Stimulated activated CD4-positive, alpha-beta T cell treated with anti-CD3 and anti-CD28 coated beads, TNF-alpha, amount 100 ng/mL, for 1 hour (primary cell): Measurements from ENCODE around the gene RHBDD2.
A peak's percentile ranks its signal among the peaks of the same experiment; 100 is the strongest.
"Not testable (repeated sequence)": the region's sequence is repeated elsewhere in the genome, so short reads cannot be mapped to it uniquely, and the experiment has no call there.

Experiments
- DNase-seq, 3 donors: peaks; one replicate each; pipeline ENCODE4 v3.0.0-alpha.2; 2020; ENCODE audit warnings: low read depth in 3 of 3, low spot score in 1 of 3

Gene RHBDD2

DNA sequence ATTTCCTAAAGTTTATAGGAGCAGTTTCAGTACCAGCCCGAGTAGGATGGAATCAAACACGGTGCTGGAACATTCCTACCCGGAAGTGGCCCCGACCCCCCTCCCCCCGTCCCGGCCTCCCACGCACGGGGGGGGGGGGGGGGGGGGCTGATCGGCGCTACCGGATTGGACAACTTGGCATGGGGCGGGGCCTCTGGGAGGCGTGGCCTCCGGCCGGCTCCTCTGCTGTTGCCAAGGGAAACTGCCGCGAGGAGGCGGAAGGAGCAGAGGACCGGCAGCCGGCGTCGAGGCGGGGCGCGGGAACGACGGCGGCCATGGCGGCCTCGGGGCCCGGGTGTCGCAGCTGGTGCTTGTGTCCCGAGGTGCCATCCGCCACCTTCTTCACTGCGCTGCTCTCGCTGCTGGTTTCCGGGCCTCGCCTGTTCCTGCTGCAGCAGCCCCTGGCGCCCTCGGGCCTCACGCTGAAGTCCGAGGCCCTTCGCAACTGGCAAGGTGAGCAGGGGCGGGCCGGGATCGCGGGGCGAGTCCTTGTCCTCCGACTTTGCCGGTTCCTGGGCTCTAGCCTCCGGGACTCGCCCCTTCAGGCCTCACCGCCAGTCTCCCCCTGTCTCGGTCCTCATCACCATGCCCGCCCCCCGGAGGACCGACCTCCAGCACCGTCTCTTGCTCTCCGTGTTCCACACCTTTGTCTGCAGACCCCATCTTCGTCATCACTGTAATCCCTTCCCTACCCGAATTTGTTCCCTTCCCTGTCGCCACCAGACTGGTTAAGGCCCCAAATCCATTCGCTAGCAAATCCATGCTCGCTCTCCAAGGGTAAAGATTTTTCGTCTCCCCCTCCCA is at the start of gene RHBDD2:
TSS of gene RHBDD2 (plus strand) at position 266 of the 843 bp plus-strand sequence. CDS start at position 315, 49 bp downstream.
- peak; percentile 93 to 97 (median 96) for DNase-seq

DNA sequence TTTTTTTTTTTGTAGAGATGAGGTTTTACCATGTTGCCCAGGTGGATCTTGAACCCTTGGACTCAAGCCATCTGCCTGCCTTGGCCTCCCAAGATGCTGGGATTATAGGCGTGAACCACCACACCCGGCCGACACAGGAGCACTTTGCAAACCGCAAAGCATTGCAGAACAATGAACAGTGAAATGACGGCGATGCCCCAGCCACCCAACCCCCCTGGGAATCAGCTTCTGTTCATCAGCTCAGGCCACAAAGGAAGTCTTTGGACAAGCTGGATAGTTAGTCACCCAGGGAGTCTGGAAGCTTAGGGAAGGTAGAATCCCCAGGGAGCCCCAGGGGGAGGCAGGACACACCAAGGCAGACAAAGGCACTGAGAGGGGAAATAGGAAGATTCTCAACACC is 49.2 kb upstream of the RHBDD2 start:
- DNase-seq = not testable (repeated sequence)

DNA sequence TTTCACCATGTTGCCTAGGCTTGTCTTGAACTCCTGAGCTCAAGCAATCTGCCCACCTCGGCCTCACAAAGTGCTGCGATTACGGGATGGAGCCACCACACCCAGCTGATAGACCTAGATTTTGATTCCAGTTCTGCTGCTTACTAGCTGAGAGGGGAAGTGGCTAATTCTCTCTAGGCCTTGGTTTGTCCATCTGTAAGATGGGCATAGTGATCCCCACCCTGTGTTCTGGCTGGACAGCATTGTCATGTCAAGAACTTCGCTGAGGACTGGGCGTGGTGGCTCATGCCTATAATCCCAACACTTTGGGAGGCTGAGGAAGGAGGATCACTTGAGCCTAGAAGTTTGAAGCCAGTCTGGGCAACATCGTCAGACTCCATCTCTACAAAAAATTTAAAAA is 47.9 kb upstream of the RHBDD2 start:
- no peak for DNase-seq

DNA sequence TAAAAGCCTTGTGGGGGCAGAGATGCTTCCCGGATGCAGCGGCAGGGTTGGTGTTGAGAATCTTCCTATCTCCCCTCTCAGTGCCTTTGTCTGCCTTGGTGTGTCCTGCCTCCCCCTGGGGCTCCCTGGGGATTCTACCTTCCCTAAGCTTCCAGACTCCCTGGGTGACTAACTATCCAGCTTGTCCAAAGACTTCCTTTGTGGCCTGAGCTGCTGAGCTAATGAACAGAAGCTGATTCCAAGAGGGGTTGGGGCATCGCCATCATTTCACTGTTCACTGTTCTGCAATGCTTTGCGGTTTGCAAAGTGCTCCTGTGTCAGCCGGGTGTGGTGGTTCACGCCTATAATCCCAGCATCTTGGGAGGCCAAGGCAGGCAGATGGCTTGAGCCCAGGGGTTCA is 45.2 kb upstream of the RHBDD2 start:
- not testable (repeated sequence) for DNase-seq

DNA sequence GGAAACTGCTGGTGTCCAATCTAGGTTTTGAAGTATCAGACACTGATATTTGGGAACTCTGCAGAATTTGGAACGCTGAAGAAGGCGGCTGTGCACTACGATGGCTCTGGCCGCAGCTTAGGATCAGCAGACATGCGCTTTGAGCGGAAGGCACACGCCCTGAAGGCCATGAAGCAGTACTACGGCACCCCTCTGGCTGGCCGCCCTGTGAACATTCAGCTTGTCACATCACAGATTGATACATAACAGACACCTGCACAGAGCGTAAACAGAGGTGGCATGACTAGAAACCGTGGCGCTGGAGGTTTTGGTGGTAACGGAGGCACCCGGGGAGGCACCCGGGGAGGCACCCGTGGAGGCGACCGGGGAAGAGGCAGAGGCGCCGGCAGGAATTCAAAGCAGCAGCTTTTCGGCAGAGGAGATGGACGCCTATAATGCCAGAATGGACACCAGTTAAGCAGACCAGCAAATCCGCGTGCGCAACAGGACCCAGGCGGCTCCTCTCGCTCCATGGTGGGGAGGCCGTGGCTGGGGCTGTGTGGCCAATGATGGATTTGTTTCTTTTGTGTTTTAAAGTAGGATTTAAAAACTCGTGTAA is 43.0 kb upstream of the RHBDD2 start:
- DNase-seq = no peak

DNA sequence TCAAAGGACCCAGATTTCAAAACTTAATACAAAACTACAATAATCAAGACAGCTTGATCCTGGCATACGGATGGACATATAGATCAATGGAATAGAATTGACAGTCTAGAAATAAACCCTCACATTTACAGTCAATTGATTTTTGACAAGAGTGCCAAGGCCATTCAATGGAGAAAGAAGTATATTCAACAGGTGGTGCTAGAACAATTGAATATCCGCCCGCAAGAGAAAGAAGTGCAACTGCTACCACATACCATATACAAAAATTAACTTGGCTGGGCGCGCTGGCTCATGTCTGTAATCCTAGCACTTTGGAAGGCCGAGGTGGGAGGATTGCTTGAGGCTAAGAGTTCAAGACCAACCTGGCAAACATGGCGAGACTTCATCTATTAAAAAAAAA is 42.0 kb upstream of the RHBDD2 start:
- DNase-seq = no peak

DNA sequence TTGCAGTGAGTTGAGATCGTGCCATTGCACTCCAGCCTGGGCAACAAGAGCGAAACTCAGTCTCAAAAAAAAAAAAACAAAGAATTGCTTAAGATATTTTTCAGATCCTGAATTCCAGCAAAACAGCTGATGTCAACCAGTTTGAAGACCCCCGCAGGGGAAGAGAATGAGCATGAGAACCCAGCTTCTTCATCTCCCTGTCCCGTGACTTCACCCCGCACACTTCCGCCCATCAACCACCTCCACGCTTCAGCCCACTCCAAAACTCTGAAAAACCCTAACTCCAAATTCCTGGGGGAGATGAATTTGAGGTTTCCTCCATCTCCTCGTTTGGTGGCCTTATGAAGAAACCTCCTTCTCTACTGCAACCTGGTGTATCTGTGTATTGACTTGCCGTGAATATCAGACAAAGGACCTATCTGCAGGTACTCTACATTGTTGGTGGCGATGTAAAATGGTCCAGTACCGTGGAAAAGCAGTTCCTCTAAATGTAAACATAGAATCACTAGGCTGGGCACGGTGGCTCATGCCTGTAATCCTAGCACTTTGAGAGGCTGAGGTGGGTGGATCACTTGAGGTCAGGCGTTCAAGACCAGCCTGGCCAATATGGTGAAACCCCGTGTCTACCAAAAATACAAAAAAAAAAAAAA is 40.4 kb upstream of the RHBDD2 start:
- not testable (repeated sequence) for DNase-seq

DNA sequence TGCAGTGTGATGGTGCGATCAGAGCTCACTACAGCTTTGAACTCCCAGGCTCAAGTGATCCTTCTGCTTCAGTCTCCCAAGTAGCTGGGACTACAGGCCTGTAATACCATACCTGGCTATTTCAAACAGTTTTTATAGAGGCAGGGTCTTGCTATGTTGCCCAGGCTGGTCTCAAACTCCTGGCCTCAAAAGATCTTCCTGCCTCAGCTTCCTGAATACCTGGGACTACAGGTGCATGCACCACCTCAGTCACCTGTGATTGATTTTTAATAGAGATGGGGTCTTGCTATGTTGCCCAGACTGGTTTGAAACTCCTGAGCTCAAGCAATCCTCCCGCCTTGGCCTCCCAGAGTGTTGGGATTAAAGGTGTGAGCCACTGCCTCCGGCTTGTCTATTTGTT is 38.8 kb upstream of the RHBDD2 start:
- no peak for DNase-seq

DNA sequence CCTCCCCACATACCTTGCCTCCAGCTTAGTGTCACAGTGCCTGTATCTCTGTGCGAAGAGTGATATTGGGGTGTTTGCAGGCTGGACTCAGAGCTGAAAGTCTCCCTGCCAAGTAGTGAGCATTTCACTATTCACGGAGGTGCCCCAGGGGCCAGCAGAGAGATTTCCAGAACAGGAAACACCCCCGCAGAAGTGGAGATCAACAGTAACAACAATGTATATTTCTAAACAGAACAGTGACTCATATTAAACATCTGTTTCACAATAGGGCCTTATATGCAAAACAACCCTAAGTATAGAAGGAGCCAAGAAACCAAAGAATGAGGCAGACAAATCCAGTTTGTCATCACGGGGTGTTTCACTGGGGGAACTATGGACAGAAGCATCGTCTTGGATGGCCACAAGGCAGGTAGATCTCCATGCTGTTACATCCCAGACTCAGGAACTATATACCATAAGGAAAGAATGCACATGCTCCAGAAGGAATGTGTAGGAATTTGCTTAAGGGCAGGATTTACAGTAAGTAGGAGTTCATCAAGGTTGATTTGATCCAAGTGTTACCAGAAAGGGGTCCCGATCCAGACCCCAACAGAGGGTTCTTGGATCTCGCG is 35.9 kb upstream of the RHBDD2 start:
- no peak for DNase-seq

DNA sequence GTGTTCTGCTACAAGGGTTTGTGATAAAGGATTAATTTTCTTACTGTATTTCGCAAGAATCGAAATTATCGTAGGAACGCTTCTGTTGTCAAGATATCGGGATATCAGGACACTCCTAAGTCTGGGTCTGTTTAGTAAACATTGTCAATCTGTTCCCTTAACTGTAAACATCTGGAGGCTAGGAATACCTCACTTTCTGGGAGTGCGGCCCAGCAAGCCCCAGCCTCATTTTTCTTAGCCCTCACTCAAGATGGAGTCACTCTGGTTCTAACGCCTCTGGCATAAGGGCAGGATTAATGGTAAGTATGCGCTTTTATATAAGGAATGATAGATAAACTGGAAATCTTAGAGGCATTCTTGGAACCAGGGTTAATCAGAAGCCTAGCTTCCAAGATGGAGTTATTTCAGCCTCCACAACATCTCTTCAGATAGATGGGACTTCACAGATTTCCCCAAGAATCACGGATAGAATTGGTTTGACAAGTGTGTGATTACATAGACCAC is 35.2 kb upstream of the RHBDD2 start:
- DNase-seq = no peak

DNA sequence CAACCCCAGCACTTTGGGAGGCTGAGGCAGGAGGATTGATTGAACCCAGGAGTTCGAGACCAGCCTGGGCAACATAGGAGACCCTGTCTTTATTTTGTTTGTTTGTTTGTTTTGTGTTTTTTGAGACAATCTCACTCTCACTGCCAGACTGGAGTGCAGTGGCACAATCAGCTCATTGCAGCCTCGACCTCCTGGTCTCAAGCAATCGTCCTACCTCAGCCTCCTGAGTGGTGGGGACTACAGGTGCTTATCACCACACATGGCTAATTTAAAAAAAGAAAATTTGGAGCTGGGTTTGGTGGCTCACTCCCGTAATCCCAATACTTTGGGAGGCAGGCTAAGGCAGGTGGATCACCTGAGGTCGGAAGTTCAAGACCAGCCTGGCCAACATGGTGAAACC is 34.7 kb upstream of the RHBDD2 start:
- DNase-seq = no peak

DNA sequence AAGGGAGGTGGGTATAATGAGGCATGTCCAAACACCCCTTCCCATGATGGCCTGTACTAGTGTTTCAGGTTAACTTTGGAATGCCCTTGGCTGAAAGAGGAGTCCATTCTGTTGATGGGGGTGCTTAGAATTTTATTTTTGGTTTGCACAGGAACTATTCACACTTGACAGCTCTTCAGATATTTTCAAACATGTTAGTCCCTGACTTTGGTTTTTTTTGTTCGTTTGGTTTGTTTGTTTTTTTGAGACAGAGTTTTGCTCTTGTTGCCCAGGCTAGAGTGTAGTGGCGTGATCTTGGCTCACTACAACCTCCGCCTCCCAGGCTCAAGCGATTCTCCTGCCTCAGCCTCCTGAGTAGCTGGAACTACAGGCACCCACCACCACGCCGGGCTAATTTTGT is 33.7 kb upstream of the RHBDD2 start:
- not testable (repeated sequence) for DNase-seq

DNA sequence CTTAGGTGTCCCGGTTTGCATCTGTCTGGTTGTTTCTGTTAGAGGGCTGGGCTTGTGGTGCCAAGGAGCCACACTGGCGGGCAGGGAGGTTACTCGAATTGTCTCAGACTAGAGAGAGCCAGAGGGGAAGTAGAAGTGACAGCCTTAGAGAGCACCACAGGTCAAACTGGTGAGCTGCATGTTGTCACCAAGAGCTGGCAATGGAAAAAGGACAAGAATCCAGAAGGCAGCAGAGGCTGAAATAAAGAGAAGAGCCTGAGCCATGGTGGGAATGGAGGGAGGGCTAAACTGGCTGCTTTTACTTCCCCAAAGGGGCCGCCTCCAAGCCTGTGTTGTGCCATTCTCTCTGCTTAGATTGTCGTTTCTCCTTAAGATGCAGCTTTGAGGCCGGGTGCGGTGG is 31.1 kb upstream of the RHBDD2 start:
- no peak for DNase-seq

DNA sequence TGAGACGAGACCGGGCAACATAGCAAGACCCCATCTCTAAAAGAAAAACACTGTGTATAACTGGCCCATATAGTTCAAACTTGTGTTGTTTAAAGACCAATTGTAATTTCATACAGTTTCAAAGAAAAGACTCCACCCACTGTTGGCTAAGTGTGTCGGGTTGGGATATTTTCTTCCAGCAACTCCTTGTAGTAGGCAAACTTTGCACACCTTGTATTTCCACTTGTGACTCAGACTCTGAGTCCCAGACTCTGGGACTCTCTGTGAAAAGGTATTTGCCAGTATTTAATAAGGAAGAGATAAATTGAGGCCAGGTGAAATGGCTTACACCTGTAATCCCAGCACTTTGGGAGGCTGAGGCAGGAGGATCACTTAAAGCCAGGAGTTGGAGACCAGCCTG is 29.3 kb upstream of the RHBDD2 start:
- no peak for DNase-seq

DNA sequence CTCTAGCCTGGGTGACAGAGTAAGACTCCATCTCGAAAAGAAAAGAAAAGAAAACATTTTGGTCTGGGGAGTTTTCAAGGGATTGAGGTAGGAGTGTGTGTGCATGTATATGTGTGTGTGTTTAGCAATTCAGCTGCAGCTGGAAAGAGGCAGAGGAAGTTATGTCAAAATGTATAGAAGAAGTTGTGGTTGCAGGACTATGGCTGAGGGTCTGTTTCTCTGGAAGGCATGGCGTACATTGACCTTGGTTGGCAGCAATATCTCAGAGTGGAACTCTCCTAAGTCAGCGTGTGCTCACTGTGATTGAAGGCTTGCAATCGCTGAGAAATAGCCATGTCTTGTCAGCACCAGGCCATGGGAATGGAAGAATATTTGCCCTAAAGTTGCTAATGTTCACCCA is 28.6 kb upstream of the RHBDD2 start:
- no peak for DNase-seq

DNA sequence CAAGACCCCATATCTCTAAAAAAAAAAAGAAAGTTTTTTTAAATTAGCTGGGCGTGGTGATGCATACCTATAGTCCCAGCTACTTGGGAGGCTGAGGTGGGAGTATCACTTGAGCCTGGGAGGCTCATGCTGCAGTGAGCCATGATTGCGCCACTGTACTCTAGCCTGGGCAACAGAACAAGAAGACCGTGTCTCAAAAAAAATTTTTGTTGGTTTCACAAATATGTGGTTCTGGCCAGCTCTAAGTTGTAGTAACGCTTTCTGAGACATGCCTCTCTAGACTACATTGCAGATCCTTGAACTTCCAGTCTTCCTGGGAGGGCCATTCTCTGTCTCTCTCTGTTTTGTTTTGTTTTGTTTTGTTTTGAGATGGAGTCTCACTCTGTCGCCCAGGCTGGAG is 24.6 kb upstream of the RHBDD2 start:
- no peak for DNase-seq

DNA sequence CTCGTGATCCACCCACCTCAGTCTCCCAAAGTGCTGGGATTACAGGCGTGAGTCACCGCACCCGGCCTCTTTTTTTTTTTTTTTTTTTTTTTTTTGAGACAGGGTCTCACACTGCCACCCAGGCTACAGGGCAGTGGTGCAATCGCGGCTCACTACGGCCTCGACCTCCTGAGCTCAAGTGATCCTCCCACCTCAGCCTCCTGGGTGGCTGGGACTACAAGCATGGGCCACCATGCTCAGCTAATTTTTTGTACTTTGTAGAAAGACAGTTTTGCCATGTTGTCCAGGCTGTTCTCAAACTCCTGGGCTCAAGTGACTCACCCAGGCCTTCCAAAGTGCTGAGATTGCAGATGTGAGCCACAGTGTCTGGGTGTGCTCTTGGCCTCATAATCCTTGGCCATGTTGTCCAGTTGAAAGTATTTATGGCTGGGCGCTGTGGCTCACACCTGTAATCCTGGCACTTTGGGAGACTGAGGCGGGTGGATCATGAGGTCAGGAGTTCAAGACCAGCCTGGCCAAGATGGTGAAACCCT is 24.0 kb upstream of the RHBDD2 start:
- DNase-seq = not testable (repeated sequence)

DNA sequence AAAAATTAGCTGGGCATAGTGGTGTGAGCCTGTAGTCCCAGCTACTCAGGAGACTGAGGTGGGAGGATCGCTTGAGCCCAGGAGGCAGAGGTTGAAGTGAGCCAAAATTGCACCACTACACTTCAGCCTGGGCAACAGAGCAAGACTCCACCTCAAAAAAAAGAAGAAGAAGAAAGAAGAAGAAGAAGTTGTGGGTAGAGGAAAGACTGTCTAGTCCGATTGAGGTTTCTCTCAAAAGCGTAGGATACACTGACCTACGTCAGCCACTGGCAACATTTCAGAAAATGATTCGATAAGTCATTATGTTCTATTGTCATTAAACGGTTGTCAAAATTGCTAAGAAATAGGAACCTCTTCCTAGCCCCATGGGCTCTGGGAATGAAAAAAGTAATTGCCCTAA is 22.3 kb upstream of the RHBDD2 start:
- no peak for DNase-seq

DNA sequence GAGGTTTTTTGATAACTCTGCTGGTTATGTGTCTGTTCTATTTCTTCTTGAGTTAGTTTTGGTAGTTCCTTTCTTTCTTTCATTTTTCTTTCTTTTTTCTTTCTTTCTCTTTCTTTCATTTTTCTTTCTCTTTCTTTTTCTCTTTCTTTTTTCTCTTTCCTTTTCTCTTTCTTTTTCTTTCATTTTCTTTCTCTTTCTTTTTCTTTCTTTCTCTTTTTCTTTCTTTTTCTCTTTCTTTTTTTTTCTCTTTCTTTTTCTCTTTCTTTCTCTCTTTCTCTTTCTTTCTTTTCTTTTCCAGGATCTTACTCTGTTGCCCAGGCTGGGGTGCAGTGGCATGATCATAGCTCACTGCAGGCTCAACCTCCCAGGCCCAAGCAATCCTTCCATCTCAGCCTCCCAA is 20.4 kb upstream of the RHBDD2 start:
- no peak for DNase-seq

DNA sequence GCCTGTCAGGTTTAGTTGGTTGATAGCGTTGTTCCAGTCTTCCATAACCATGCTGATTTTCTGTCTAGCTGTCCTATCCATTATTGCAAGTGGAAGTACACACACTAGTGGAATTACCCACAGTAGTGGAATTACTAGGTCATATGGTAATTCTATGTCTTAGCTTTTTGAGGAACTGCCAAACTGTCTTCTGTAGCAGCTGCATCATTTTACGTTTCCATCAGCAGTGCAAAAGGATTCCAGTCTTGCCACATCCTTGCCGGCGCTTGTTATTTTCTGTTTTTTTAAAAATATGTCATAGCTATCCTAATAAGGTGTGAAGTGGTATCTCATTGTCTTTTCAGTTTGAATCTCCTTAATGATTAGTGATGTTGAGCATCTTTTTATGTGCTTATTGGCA is 17.2 kb upstream of the RHBDD2 start:
- no peak for DNase-seq

DNA sequence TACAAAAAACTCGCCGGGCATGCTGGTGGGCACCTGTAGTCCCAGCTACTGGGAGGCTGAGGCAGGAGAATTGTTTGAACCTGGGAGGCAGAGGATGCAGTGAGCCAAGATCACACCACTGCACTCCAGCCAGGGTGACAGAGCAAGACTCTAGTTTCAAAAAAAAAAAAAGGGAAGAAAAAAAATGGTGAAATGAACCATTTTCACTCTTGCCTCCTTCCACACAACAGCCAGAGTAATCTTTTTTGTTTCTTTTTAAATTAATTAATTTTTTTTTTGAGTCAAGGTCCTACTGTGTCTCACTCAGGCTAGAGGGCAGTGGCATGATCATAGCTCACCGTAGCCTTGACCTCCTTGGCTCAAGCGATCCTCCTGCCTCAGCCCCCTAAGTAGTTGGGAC is 14.6 kb upstream of the RHBDD2 start:
- not testable (repeated sequence) for DNase-seq
